ENCODE results near the gene CHORDC1. TPM values are rescaled to one million over a fixed set of nuclear protein-coding genes. Genes with fewer than 3 reads are reported as not detected.
"Not testable (repeated sequence)": the region's sequence is repeated elsewhere in the genome, so short reads cannot be mapped to it uniquely, and the experiment has no call there.

The CHORDC1 gene
- total and polyA plus RNA-seq, 3 donors from 2014 or later: 20.9 to 65.6 (median 46.8) TPM

GRCh38 chr11:90213322-90213721 lies 9.5 kb downstream of the CHORDC1 start:
- Histone ChIP-seq H3K27me3 (no peaks in the 10 kb centered on the region), H3K9me3 (no peaks in the 10 kb centered on the region), H3K27ac (no peak overlapping the region), H3K36me3 (ENCODE audit: low read depth, missing control alignments) (no peaks in the 10 kb centered on the region), H3K4me1 (no peaks in the 10 kb centered on the region), H3K4me3 (no peak overlapping the region)
- DNase-seq: no peak
- intact Hi-C loops (cut with DNase I; ENCODE audit: low total_unique reads): no loop called here
- WGBS, 2 donors: 85 to 91% methylated on average over 3 of the region's 3 CpGs
- TF ChIP-seq CTCF (IDR thresholded peaks at IDR 0.05): no peak
- no peak for TF ChIP-seq POLR2A (IDR thresholded peaks at IDR 0.05)

- Histone ChIP-seq H3K27ac (no peak overlapping the region), H3K4me1 (no peaks in the 10 kb centered on the region), H3K4me3 (no peak overlapping the region), H3K9me3 (no peaks in the 10 kb centered on the region), H3K36me3 (ENCODE audit: low read depth, missing control alignments) (no peaks in the 10 kb centered on the region), H3K27me3 (no peaks in the 10 kb centered on the region)
- no peak for DNase-seq
- TF ChIP-seq CTCF (IDR thresholded peaks at IDR 0.05): no peak
- TF ChIP-seq POLR2A (IDR thresholded peaks at IDR 0.05): no peak
- intact Hi-C loops (cut with DNase I; ENCODE audit: low total_unique reads): no loop called here
- 90 to 95% methylated on average over 2 of the region's 2 CpGs for WGBS, 2 donors
These were observed 14.0 kb downstream of the CHORDC1 start for GRCh38 chr11:90208857-90209256.

GRCh38 chr11:90207992-90208391 lies 14.9 kb downstream of the CHORDC1 start:
- H3K4me3 ChIP-seq; H3K36me3 ChIP-seq (ENCODE audit: low read depth, missing control alignments); intact Hi-C loops (cut with DNase I; ENCODE audit: low total_unique reads); H3K4me1 ChIP-seq; H3K27ac ChIP-seq; DNase-seq; H3K9me3 ChIP-seq; H3K27me3 ChIP-seq: not testable (repeated sequence)
- 90 to 97% methylated on average over 10 of the region's 10 CpGs for WGBS, 2 donors

- H3K4me3 ChIP-seq: no peak overlapping the region
- H3K27me3 ChIP-seq: no peaks in the 10 kb centered on the region
- TF ChIP-seq POLR2A (IDR thresholded peaks at IDR 0.05) (no peak), CTCF (IDR thresholded peaks at IDR 0.05) (peak; percentile 67 to 89 (median 75))
- intact Hi-C loops (cut with DNase I; ENCODE audit: low total_unique reads): no loop called here
- 27 to 34% methylated on average over 3 of the region's 3 CpGs for WGBS, 2 donors
- no peaks in the 10 kb centered on the region for H3K9me3 ChIP-seq
- peak; percentile 26 for DNase-seq
- no peak overlapping the region for H3K27ac ChIP-seq
- no peaks in the 10 kb centered on the region for H3K4me1 ChIP-seq
- H3K36me3 ChIP-seq (ENCODE audit: low read depth, missing control alignments): no peaks in the 10 kb centered on the region
These were observed 17.8 kb downstream of the CHORDC1 start for GRCh38 chr11:90204832-90205646.

- H3K4me3 ChIP-seq: no peak overlapping the region
- no peaks in the 10 kb centered on the region for H3K36me3 ChIP-seq (ENCODE audit: low read depth, missing control alignments)
- 86 to 96% methylated on average over 13 of the region's 13 CpGs for WGBS, 2 donors
- H3K4me1 ChIP-seq: no peaks in the 10 kb centered on the region
- no peak for TF ChIP-seq POLR2A (IDR thresholded peaks at IDR 0.05)
- TF ChIP-seq CTCF (IDR thresholded peaks at IDR 0.05): no peak
- H3K27me3 ChIP-seq: no peaks in the 10 kb centered on the region
- intact Hi-C loops (cut with DNase I; ENCODE audit: low total_unique reads): no loop called here
- DNase-seq: no peak
- no peak overlapping the region for H3K27ac ChIP-seq
- no peaks in the 10 kb centered on the region for H3K9me3 ChIP-seq
These were observed 18.4 kb downstream of the CHORDC1 start for GRCh38 chr11:90204407-90204806.
